ENCODE measurements around the gene CD99. TPM values are rescaled to one million over a fixed set of nuclear protein-coding genes. Genes with fewer than 3 reads are reported as not detected.

CD99 gene
- total and polyA plus RNA-seq, 2 of the 13 experiments (the other 11 are each of a cell fraction or from before 2014, with no cell fraction given) = 78.8 to 111 TPM

DNA sequence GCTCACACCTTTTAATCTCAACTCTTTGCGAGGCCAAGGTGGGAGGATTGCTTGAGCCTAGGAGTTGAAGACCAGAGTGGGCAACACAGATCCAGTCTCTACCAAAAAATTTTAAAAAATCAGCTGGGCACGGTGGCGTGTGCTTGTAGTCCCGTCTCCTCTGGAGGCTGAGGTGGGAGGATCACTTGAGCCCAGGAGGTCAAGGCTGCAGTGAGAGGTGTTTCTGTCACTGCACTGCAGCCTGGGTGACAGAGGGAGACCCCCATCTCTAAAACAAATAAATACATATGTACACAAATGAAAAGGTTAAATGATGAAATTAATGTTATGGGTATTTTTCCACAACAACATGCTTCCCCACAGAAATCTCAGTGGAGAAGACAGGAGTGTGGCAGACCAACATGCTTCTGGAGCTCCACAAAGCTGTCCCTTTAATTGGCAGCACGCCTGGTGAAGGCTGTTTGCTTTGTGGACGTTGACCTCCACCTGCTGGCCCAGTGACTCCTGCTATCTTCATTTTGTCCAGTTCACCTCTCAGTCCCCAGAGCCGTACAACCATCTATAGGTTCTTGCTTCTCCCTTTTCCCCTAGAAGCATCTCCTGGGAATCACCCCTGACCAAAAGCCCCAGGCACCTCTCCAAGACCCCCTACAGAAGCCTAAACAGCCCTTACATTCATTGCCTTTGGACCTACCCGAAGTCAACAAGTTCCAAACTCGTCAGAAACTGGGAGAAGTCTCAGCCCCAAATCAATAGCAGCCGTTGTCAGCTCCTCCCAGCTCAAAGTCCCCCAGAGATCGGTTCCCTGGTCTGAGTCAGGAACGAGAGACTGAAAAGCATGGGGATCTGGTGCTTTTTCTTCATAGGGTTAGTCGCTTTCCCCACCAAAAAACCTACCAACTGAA lies 36.4 kb upstream of the CD99 start (continued):
- TF ChIP-seq NONO (IDR thresholded peaks at IDR 0.05) (no peak), NONO (CRISPR knock-in tag; conservative IDR thresholded peaks at IDR 0.05) (peak; percentile 82), REPIN1 (CRISPR knock-in tag; IDR thresholded peaks at IDR 0.05; ENCODE audit: borderline replicate concordance, low read depth) (peak; percentile 55; the same call in 1 of the 2 replicates), SMC3 (IDR thresholded peaks at IDR 0.05; ENCODE audit: low read length) (0 out of 2 replicates have a peak, but pooled peaks have one; percentile 5), ISL2 (CRISPR knock-in tag; IDR thresholded peaks at IDR 0.05) (peak; percentile 20; the same call in 1 of the 2 replicates), TGIF2 (CRISPR knock-in tag; IDR thresholded peaks at IDR 0.05) (no peak; the same call in 1 of the 2 replicates), GTF2F1 (IDR thresholded peaks at IDR 0.05; ENCODE audit: low read length) (0 out of 2 replicates have a peak, but pooled peaks have one; percentile 43), PPARG (CRISPR knock-in tag; conservative IDR thresholded peaks at IDR 0.05) (peak; percentile 60), ASH2L (IDR thresholded peaks at IDR 0.05; ENCODE audit: insufficient read length, low read depth, low read length) (peak; percentile 99), TBL1XR1 (IDR thresholded peaks at IDR 0.05; ENCODE audit: borderline replicate concordance, low read length, partially characterized antibody) (peak; percentile 33), KAT2B (IDR thresholded peaks at IDR 0.05; ENCODE audit: borderline replicate concordance, low read depth, low read length) (peak; percentile 46; the same call in 1 of the 2 replicates), HDAC2 (CRISPR knock-in tag; IDR thresholded peaks at IDR 0.05) (peak; percentile 69)
- TF ChIP-seq, protein P1, sequence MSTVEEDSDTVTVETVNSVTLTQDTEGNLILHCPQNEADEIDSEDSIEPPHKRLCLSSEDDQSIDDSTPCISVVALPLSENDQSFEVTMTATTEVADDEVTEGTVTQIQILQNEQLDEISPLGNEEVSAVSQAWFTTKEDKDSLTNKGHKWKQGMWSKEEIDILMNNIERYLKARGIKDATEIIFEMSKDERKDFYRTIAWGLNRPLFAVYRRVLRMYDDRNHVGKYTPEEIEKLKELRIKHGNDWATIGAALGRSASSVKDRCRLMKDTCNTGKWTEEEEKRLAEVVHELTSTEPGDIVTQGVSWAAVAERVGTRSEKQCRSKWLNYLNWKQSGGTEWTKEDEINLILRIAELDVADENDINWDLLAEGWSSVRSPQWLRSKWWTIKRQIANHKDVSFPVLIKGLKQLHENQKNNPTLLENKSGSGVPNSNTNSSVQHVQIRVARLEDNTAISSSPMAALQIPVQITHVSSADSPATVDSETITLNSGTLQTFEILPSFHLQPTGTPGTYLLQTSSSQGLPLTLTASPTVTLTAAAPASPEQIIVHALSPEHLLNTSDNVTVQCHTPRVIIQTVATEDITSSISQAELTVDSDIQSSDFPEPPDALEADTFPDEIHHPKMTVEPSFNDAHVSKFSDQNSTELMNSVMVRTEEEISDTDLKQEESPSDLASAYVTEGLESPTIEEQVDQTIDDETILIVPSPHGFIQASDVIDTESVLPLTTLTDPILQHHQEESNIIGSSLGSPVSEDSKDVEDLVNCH (CRISPR knock-in tag; IDR thresholded peaks at IDR 0.05) = no peak
- TF ChIP-seq, protein P2, sequence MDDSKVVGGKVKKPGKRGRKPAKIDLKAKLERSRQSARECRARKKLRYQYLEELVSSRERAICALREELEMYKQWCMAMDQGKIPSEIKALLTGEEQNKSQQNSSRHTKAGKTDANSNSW (CRISPR knock-in tag; IDR thresholded peaks at IDR 0.05; ENCODE audit: borderline replicate concordance) = no peak
- TF ChIP-seq, protein P3, sequence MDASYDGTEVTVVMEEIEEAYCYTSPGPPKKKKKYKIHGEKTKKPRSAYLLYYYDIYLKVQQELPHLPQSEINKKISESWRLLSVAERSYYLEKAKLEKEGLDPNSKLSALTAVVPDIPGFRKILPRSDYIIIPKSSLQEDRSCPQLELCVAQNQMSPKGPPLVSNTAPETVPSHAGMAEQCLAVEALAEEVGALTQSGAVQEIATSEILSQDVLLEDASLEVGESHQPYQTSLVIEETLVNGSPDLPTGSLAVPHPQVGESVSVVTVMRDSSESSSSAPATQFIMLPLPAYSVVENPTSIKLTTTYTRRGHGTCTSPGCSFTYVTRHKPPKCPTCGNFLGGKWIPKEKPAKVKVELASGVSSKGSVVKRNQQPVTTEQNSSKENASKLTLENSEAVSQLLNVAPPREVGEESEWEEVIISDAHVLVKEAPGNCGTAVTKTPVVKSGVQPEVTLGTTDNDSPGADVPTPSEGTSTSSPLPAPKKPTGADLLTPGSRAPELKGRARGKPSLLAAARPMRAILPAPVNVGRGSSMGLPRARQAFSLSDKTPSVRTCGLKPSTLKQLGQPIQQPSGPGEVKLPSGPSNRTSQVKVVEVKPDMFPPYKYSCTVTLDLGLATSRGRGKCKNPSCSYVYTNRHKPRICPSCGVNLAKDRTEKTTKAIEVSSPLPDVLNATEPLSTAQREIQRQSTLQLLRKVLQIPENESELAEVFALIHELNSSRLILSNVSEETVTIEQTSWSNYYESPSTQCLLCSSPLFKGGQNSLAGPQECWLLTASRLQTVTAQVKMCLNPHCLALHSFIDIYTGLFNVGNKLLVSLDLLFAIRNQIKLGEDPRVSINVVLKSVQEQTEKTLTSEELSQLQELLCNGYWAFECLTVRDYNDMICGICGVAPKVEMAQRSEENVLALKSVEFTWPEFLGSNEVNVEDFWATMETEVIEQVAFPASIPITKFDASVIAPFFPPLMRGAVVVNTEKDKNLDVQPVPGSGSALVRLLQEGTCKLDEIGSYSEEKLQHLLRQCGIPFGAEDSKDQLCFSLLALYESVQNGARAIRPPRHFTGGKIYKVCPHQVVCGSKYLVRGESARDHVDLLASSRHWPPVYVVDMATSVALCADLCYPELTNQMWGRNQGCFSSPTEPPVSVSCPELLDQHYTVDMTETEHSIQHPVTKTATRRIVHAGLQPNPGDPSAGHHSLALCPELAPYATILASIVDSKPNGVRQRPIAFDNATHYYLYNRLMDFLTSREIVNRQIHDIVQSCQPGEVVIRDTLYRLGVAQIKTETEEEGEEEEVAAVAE (CRISPR knock-in tag; IDR thresholded peaks at IDR 0.05; ENCODE audit: borderline replicate concordance) = no peak
- TF ChIP-seq, protein P4, sequence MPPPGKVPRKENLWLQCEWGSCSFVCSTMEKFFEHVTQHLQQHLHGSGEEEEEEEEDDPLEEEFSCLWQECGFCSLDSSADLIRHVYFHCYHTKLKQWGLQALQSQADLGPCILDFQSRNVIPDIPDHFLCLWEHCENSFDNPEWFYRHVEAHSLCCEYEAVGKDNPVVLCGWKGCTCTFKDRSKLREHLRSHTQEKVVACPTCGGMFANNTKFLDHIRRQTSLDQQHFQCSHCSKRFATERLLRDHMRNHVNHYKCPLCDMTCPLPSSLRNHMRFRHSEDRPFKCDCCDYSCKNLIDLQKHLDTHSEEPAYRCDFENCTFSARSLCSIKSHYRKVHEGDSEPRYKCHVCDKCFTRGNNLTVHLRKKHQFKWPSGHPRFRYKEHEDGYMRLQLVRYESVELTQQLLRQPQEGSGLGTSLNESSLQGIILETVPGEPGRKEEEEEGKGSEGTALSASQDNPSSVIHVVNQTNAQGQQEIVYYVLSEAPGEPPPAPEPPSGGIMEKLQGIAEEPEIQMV (CRISPR knock-in tag; IDR thresholded peaks at IDR 0.05; ENCODE audit: low read depth) = 0 out of 2 replicates have a peak, but pooled peaks have one; percentile 33
- TF ChIP-seq, protein P5, sequence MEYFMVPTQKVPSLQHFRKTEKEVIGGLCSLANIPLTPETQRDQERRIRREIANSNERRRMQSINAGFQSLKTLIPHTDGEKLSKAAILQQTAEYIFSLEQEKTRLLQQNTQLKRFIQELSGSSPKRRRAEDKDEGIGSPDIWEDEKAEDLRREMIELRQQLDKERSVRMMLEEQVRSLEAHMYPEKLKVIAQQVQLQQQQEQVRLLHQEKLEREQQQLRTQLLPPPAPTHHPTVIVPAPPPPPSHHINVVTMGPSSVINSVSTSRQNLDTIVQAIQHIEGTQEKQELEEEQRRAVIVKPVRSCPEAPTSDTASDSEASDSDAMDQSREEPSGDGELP (IDR thresholded peaks at IDR 0.05; ENCODE audit: borderline replicate concordance, low read depth) = peak; percentile 89

Data from HepG2 (cell line).